Ramos (cell line): ENCODE data around the gene ELMO1.

Experiments used
- in situ Hi-C: fragments of 300-500 bp; cut with MboI; formaldehyde crosslinking; loops from one replicate; pipeline ENCODE4 v1.14.3; 2022; ENCODE audit warnings: low sequenced_read_pairs; ENCODE audit not compliant: unreplicated experiment

Gene ELMO1

GRCh38 chr7:37095122-37095521 lies 353.5 kb downstream of the ELMO1 start:
- in situ Hi-C loops, result no loop called here

- in situ Hi-C loops, result no loop called here
These were observed 355.4 kb downstream of the ELMO1 start for GRCh38 chr7:37093257-37093656.

DNA sequence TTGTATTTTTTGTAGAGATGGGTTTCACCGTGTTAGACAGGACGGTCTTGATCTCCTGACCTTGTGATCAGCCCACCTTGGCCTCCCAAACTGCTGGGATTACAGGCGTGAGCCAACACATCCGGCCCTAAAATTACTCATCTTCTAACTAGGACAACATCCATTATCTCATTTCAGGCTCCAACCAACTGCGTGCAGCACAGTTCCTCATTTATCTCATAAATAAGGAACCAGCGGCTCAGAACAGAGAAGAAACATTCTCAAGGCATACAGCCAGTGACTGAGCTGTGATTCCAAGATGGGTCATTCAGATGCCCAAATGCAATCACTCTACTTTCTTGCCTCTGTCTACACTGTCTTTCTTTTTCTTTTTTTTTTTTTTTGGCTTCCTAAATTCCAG lies 356.1 kb downstream of the ELMO1 start:
- in situ Hi-C loops, result no loop called here

GRCh38 chr7:37089972-37090371 lies 358.7 kb downstream of the ELMO1 start:
- in situ Hi-C loops, result no loop called here

DNA sequence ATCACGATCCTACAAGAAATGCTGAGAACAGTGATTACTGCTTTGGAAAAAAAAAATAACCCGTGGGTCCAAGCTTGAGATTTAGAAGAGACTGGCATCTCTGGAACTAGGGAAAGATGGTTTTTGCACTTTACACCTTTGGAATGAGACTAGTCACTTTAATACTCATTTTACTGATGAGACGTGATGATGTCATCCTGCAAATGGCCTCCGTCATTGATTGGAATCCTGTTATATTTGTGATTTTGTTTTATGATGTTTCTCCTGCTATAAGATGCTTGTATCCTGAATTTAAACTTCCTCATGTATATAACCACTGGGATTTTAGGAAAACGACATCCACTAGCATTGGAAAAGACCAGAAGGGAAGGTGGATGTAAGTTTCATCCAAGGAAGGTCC lies 363.1 kb downstream of the ELMO1 start:
- in situ Hi-C loops, result no loop called here

- in situ Hi-C loops, result no loop called here
These were observed 364.4 kb downstream of the ELMO1 start for GRCh38 chr7:37084303-37084702.

GRCh38 chr7:37083311-37084096 lies 365.2 kb downstream of the ELMO1 start:
- in situ Hi-C loops, result no loop called here

DNA sequence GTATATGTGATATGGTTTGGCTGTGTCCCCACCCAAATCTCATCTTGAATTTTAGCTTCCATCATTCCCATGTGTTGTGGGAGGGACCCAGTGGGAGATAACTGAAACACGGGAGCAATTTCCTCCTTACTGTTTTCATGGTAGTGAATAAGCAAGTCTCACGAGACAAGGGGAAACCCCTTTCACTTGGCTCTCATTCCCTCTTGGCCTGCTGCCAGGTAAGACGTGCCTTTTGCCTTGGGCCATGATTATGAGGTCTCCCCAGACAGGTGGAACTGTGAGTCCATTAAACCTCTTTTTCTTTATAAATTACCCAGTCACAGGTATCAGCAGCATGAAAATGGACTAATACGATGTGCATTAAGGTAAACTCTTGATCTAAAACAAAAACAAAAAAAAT lies 367.2 kb downstream of the ELMO1 start:
- in situ Hi-C loops, result no loop called here

DNA sequence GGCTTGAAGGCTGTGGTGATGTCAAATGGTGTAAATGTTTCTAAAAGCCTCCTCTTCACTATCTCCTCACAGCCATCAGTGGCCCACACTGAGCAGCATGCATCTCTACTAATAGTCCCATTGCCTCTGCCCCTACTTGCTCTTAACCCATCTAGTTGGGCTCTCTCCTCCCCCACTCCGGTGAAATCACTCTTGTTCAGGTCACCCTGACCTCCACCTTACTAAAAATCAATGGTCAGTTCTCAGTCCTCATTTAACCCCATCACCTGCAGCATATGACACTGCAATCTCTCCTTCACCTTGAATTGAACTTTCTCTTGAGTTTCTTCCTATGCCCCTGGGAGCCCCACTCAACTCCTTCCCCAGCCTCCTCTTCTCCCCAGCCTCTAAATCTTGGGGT lies 369.2 kb downstream of the ELMO1 start:
- in situ Hi-C loops, result no loop called here

- in situ Hi-C loops, result no loop called here
These were observed 372.0 kb downstream of the ELMO1 start for GRCh38 chr7:37076668-37077067.

GRCh38 chr7:37074370-37074769 lies 374.3 kb downstream of the ELMO1 start:
- in situ Hi-C loops, result no loop called here

DNA sequence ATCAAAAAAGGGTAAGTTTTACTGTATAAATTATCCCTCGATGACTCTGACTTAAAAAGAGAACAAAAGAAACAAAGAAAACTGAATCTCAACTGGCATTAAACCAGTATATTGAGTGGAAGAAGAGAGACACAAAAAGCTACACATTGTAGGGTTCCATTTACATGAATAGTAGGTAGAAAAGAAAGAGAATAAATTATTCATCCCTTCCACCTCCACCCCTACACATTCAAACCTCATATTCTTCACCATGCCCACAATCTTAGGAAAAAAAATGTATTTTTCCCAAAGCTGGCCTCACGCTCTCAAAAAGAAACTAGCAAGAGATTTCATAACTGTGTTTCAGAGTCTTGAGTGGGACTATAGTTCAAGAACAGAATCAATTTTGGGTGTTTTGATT lies 377.5 kb downstream of the ELMO1 start:
- in situ Hi-C loops, result no loop called here

DNA sequence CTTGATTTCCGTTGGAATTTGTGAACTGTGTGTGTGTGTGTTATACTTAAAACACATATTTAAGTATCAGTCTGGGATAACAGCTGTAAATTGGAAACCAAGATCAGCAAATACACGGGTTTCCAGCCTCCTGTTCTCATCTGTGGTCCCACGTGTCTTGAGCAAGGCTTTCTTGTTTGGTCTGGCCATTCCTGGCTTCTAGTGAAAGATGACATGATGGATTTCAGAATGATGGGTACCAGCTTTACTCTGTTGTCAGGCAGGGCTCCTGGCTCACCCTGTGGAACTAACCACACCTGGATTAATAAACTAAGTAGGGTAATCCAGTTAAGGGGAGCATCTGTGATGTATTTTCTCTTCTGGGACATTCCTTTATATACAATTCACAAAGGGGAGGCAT lies 378.2 kb downstream of the ELMO1 start:
- in situ Hi-C loops, result no loop called here

DNA sequence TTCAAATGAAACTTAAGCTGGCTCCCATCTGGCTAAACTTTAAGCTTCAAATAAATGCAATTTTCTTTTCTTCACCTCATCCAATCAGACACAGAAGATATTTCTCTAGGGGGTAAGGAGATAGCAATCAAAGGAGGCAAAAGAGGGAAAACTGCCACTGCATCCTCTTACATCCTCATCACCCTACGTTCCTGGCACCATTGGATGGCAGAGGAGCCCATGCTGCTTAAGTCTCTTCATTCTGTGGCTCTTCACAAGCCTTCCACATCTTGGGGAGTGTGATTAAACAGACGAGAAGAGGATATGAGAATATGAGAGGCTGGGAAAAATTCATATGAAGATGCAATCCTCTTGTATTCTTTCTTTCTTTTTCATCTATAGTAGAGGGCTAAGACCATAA lies 378.6 kb downstream of the ELMO1 start:
- in situ Hi-C loops, result no loop called here

DNA sequence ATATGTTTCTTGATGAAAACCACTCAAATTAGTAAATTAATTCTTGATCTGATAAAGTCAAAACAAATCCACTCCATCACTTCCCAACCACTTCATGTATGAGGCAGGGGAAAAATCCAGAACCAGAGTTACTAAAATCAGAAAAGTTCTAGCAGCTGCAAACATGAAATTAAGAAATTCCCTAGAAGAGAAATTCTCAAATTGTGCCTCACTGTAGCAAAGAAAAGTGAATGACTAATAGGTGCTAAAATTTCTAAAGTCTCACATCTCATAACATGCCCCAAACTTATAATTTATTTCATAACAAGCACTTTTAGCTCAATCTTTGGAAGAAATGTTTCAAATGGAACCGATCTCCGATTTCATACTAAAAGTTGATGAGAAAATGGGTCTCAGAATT lies 379.3 kb downstream of the ELMO1 start:
- in situ Hi-C loops, result no loop called here

- in situ Hi-C loops, result no loop called here
These were observed 379.8 kb downstream of the ELMO1 start for GRCh38 chr7:37068902-37069301.

DNA sequence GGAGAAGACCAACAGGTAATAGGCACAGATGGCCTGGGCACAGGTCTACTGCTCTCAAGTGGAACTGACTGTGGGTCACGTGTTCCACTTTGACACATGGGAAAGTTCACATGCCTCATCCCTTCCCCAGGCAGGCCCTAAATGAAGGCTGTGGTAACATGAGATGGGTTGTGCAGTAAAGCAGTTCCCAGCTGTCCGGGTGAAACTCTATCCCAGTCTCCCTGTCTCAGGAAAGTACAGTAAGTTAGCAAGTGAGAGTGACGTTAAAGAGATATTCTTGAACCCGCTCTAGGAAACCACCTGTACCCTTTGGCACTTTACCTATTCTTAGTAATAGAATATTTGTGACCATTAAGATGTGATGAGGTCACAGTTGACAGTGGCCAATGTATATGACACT lies 380.6 kb downstream of the ELMO1 start:
- in situ Hi-C loops, result no loop called here

- in situ Hi-C loops, result no loop called here
These were observed 382.8 kb downstream of the ELMO1 start for GRCh38 chr7:37065779-37066271.

GRCh38 chr7:37062560-37062859 lies 386.2 kb downstream of the ELMO1 start:
- in situ Hi-C loops, result no loop called here

DNA sequence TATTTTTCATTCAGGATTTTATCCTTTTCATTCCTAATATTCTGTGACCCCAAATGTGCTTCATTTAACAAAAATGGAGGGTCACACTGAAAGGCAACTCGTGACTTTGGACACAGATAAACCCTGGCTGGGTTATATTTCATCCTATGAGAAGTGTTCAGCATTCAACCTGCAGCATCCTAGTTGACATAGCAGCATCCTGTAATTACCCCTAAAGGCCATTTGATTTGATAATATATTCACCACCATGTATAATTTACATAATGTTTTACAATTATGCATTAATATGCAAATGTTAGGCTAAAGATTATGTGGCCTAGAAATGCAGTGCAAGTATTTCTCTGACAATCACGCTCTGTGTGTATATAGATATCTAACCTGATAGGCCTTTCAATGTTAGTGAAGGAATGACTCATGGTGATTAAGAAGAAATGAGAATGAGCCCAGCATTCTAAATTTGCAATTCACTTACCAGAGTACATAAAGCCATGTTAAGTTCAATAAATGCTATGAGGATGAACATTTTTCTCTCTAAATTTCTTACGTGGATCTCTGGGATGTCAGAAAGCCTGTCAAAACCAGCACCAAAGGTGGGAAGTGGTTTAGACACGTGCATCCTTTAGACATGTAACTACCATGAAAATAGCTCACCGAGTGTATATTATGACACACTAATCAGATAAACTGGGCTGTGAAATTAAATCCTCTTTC lies 386.7 kb downstream of the ELMO1 start:
- in situ Hi-C loops, result no loop called here

- in situ Hi-C loops, result no loop called here
These were observed 392.3 kb downstream of the ELMO1 start for GRCh38 chr7:37056234-37056912.
